ENCODE data around the gene GLI1. TPM values are rescaled to one million over a fixed set of nuclear protein-coding genes. Genes with fewer than 3 reads are reported as not detected.

GLI1 gene
- total and polyA plus RNA-seq, 4 donors, result 2.6 to 9.2 (median 7.0) TPM

DNA sequence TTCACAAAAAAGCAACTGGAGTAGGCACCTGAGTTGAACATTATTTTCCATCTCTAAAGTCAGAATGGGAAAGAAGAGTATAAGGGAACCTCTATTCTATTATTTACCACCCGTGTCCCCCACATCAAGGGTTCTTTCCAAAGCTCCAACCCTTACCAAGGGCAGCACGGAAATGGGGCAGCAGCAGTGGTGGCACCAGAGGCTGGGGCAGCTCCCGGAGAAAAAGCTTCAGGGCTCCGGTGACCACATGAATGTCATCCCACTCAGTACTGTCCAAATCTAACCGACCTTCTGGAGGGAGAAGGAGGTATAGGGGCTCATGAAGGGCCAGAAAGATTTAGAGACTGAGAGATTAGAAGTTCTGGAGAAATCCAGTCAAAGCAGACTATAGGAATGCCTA is 14.3 kb downstream of the GLI1 start:
- no peaks in the 10 kb centered on the region for H3K9me3 ChIP-seq (ENCODE audit: control insufficient read depth, insufficient read depth, low read length)
- H3K4me3 ChIP-seq (ENCODE audit: low read depth, low read length), result no peak overlapping the region
- no peak overlapping the region for H3K27ac ChIP-seq (ENCODE audit: low read depth, low read length)
- peaks cover 7% of the 10 kb centered on the region for H3K36me3 ChIP-seq (ENCODE audit: control insufficient read depth, insufficient read depth, low read length)
- no CpG with 5 or more reads among the region's 5 CpGs for WGBS (ENCODE audit: insufficient coverage)
- peaks cover 63% of the 10 kb centered on the region for H3K27me3 ChIP-seq (ENCODE audit: control insufficient read depth, insufficient read depth, low read length)
- no peak for DNase-seq (ENCODE audit: low read depth in 4 of 6, low spot score in 6 of 6)
- H3K4me1 ChIP-seq (ENCODE audit: control insufficient read depth, insufficient read depth, low read length), result peaks cover 21% of the 10 kb centered on the region

DNA sequence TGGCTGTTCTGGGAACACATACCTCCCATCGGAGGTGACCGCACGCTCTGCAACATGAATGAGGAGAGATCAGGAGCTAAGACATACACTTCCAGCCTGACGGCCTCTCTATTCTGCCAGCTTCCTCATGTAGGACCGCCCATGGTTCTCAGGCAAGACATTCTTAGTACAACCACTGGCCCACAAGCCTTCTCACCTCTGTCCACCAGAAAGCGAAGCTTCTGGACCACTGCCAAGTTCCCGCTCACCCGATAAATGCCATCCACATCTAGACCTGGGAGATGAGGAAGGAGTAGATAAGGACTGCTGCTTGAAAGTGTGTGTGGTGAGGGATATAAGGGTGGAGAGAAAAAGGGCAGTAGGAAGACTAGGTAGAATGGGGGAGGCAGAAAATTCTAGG is 14.8 kb downstream of the GLI1 start:
- DNase-seq (ENCODE audit: low read depth in 4 of 6, low spot score in 6 of 6), result no peak
- WGBS (ENCODE audit: insufficient coverage), result 85% methylated on average over 5 of the region's 8 CpGs
- peaks cover 7% of the 10 kb centered on the region for H3K36me3 ChIP-seq (ENCODE audit: control insufficient read depth, insufficient read depth, low read length)
- H3K4me3 ChIP-seq (ENCODE audit: low read depth, low read length), result no peak overlapping the region
- peaks cover 67% of the 10 kb centered on the region for H3K27me3 ChIP-seq (ENCODE audit: control insufficient read depth, insufficient read depth, low read length)
- no peak overlapping the region for H3K27ac ChIP-seq (ENCODE audit: low read depth, low read length)
- H3K9me3 ChIP-seq (ENCODE audit: control insufficient read depth, insufficient read depth, low read length), result no peaks in the 10 kb centered on the region
- H3K4me1 ChIP-seq (ENCODE audit: control insufficient read depth, insufficient read depth, low read length), result peaks cover 21% of the 10 kb centered on the region

DNA sequence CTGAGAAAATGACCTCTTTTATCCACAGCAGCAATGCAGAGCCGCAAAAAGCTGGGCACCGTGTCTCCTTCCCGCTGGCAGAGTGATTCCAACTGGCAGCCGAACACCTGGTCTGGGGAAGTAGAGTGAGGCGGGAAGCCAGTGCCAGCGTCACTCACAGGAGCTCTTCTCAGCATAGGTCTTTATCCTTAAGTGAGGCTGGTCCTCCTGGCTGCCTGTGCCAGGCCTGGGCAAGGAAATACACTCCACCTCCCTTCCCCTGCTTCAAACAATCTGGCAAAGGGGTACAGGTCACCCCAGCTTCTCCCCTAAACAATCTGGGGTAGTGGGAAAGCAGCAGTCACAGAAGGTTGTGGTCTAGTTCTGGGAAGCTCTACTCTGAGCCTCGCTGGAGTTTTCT is 15.3 kb downstream of the GLI1 start:
- no peaks in the 10 kb centered on the region for H3K9me3 ChIP-seq (ENCODE audit: control insufficient read depth, insufficient read depth, low read length)
- peaks cover 21% of the 10 kb centered on the region for H3K4me1 ChIP-seq (ENCODE audit: control insufficient read depth, insufficient read depth, low read length)
- no peak overlapping the region for H3K4me3 ChIP-seq (ENCODE audit: low read depth, low read length)
- peaks cover 71% of the 10 kb centered on the region for H3K27me3 ChIP-seq (ENCODE audit: control insufficient read depth, insufficient read depth, low read length)
- H3K27ac ChIP-seq (ENCODE audit: low read depth, low read length), result no peak overlapping the region
- H3K36me3 ChIP-seq (ENCODE audit: control insufficient read depth, insufficient read depth, low read length), result peaks cover 7% of the 10 kb centered on the region
- WGBS (ENCODE audit: insufficient coverage), result 43% methylated on average over 6 of the region's 7 CpGs
- DNase-seq (ENCODE audit: low read depth in 4 of 6, low spot score in 6 of 6), result no peak

DNA sequence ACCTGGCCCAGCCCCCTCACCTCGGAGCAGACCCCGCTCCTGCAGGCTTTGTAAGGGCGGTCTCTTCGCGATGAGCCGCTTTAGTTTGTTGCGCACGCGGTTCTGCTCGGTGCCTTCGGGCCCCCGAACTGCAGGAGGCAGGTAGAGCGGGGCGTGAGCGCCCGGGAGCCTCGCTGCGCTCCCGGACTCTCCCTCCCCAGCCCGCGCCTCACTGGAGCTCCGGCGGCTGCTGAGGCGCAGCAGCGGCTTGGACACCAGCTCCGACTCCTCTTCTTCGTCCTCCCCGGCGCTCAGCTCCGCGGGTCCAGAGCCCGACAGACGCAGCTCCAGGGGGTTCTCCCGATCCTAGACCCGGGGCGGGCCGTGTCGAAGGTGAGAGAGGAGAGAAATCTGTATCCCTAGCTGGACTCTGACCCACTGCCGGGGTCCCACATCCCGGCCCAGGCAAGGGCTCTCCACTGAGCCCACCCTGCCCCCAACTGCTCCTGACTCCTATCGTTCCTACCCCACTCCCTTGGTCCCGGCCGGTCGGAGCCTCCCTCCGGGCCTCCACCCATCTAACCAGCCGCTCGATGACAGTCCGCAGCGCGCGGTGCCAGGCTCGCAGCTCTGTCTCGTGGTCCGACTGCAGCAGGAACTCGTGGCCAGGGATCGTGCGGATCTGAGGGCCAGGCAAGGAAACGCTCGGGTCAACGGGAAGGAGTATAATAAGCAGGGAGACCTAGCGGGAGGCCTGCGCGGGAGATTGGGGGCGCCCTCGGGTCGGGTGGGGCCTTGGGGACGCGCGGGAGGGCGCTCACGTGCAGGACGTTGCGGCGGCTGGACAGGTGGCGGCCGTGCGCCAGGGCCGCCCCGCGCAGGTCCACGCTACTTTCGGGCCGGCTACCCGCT is 15.9 kb downstream of the GLI1 start:
- WGBS (ENCODE audit: insufficient coverage), result 1% methylated on average over 83 of the region's 84 CpGs
- Histone ChIP-seq H3K4me1 (ENCODE audit: control insufficient read depth, insufficient read depth, low read length) (peaks cover 21% of the 10 kb centered on the region), H3K27ac (ENCODE audit: low read depth, low read length) (no peak overlapping the region), H3K27me3 (ENCODE audit: control insufficient read depth, insufficient read depth, low read length) (peaks cover 76% of the 10 kb centered on the region), H3K36me3 (ENCODE audit: control insufficient read depth, insufficient read depth, low read length) (peaks cover 3% of the 10 kb centered on the region), H3K4me3 (ENCODE audit: low read depth, low read length) (peak overlapping the region; percentile 21), H3K9me3 (ENCODE audit: control insufficient read depth, insufficient read depth, low read length) (no peaks in the 10 kb centered on the region)
- DNase-seq (ENCODE audit: low read depth in 4 of 6, low spot score in 6 of 6), result peak in 2 of 6 donors; percentile 24 to 36

DNA sequence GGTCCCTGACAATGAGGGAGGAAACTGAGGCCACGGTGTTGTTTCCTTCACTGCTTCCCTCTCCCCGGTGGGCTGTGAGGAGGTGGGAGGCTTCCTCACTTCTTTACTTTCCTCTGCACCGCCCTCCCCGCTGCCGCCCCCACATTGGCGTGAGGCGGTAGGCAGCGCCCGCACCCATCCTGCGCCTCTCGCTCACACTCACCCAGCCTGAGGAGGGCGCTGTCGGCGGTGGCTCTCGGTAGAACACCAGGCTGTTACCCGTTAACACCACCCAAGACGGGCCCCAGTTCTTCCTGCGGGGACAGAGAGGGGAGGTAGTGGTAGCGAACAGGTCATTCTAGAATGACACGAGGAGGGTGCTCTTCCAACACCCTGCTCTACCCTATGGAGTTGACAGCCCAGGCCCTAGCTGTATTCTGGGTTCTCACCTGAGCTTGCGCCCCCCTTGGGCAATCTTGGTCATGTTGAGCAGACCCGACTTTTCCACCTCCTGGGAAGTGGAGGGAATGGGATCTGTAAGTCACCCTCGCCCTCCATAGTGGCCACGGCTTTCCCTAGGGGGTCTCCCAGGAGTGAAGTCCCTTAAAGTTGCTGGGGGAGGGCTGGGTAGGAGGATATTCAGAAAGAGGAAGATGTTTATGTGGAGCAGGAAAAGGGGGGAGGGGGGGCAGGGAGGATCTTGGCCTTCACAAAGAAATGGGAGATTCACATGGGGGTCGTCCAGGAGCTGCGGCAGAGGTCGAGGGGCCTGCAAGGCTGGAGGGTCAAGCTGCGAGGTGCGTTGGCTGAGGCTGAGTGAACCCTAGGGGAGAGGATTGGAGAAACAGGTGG is 16.8 kb downstream of the GLI1 start:
- Histone ChIP-seq H3K4me1 (ENCODE audit: control insufficient read depth, insufficient read depth, low read length) (peaks cover 21% of the 10 kb centered on the region), H3K4me3 (ENCODE audit: low read depth, low read length) (no peak overlapping the region), H3K27me3 (ENCODE audit: control insufficient read depth, insufficient read depth, low read length) (peaks cover 76% of the 10 kb centered on the region), H3K9me3 (ENCODE audit: control insufficient read depth, insufficient read depth, low read length) (no peaks in the 10 kb centered on the region), H3K36me3 (ENCODE audit: control insufficient read depth, insufficient read depth, low read length) (no peaks in the 10 kb centered on the region), H3K27ac (ENCODE audit: low read depth, low read length) (no peak overlapping the region)
- DNase-seq (ENCODE audit: low read depth in 4 of 6, low spot score in 6 of 6), result no peak
- 38% methylated on average over 11 of the region's 29 CpGs for WGBS (ENCODE audit: insufficient coverage)

DNA sequence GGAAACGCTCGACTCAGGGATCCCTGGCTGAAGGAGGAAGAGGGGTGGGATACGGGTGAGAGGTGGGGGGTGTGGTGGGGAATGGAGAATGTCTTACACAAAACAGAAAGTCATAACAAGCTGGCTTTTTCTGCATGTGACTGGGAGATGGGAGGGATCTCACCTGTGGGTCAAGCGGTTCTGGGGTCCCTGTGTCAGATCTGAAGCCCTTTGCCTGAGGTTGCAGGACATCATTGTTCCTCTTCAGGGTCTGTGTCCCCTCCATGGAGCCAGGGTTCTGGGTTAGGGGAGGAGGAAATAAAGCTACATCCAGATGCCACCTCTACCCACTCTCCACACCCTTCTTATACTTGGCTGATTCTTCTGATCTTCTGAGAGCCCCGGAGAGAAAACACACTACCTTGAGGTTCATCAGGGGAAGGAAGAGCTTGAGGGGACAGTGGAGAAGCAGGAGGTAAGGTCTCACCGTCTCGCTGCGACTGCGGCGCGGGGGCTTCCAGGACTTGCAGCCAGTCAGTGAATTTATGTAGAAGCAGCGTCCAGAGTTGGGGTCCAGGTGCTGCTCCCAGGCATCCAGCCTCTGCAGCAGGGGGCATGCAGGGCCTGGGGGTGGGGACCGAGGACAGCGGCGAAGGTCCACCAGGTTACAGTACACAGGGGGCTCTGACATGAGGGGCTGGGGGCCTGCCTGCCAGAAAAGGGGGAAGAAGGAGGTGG is 17.6 kb downstream of the GLI1 start:
- no peak overlapping the region for H3K27ac ChIP-seq (ENCODE audit: low read depth, low read length)
- peaks cover 72% of the 10 kb centered on the region for H3K27me3 ChIP-seq (ENCODE audit: control insufficient read depth, insufficient read depth, low read length)
- H3K4me1 ChIP-seq (ENCODE audit: control insufficient read depth, insufficient read depth, low read length), result peaks cover 21% of the 10 kb centered on the region
- no peaks in the 10 kb centered on the region for H3K9me3 ChIP-seq (ENCODE audit: control insufficient read depth, insufficient read depth, low read length)
- no peak overlapping the region for H3K4me3 ChIP-seq (ENCODE audit: low read depth, low read length)
- no peaks in the 10 kb centered on the region for H3K36me3 ChIP-seq (ENCODE audit: control insufficient read depth, insufficient read depth, low read length)
- DNase-seq (ENCODE audit: low read depth in 4 of 6, low spot score in 6 of 6), result no peak
- WGBS (ENCODE audit: insufficient coverage), result 76% methylated on average over 15 of the region's 15 CpGs

DNA sequence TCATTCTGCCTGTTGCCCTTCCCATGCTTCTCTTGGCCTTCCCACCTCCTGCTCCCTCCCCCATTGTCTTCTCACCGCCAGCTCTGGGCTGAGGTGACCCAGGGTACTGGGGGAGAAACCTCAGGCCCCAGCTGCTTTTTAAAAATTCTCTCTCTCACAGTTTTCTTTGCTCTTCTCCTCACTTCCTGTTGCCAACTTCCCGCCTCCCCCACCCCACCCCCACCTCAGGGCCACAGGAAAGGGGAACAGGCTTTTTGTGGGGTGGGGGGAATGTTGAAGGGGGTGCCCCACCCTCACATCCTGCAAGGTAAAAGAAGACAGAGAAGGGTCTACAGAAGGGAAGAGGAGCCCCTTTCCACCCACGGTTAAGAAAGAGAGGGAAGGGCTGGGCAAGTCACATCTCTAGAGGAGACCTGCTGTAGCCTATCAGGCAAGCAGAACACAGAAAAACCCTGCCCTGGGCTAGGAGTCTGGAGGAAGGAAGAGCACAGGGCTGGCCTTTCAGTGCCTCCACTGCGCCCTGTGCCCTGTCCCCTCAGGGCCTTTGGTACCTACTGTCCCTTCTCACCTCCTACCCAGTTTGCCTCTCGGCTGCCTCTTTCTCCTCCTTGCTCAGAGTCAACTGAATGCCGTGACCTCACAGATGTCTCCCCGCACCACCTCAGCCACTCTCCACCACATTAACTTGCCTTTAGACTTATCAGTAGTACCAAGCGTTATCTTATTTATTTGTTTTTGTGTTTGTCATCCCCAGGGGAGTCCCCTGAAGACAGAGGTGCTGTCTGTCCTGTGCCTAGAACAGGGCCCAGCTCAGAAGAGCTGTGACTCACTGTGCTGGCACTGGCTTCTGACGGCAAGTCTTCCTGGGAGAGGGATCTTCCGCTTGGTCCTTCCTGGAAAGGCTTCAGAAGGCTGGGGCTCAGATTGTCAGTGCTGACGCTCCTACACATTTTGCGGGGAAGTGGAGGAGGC is 18.4 kb downstream of the GLI1 start:
- Histone ChIP-seq H3K27ac (ENCODE audit: low read depth, low read length) (no peak overlapping the region), H3K4me3 (ENCODE audit: low read depth, low read length) (no peak overlapping the region)
- 69% methylated on average over 9 of the region's 12 CpGs for WGBS (ENCODE audit: insufficient coverage)

DNA sequence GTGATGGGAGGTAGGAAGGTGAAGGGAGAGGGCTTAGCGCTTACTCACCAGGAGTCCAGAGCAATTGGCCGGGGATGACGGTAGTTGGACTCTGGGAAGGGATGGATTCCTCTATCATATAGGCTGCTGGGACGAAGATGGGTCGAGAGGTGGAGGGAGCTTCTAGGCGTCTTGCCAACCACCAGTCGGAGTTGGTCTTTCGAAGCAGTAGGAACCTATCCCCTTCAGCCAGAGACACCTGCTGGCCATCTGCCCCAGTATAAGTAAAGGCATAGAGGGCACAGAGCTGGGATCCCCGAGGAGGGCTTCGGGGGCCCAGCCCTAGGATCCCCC is 19.4 kb downstream of the GLI1 start:
- Histone ChIP-seq H3K36me3 (ENCODE audit: control insufficient read depth, insufficient read depth, low read length) (no peaks in the 10 kb centered on the region), H3K27me3 (ENCODE audit: control insufficient read depth, insufficient read depth, low read length) (peaks cover 60% of the 10 kb centered on the region), H3K9me3 (ENCODE audit: control insufficient read depth, insufficient read depth, low read length) (no peaks in the 10 kb centered on the region), H3K4me1 (ENCODE audit: control insufficient read depth, insufficient read depth, low read length) (peaks cover 21% of the 10 kb centered on the region), H3K4me3 (ENCODE audit: low read depth, low read length) (no peak overlapping the region), H3K27ac (ENCODE audit: low read depth, low read length) (no peak overlapping the region)
- DNase-seq (ENCODE audit: low read depth in 4 of 6, low spot score in 6 of 6), result no peak
- 83% methylated on average over 8 of the region's 10 CpGs for WGBS (ENCODE audit: insufficient coverage)

More for the DNA sequence above, 18.4 kb downstream of the GLI1 start:
- Histone ChIP-seq H3K9me3 (ENCODE audit: control insufficient read depth, insufficient read depth, low read length) (no peaks in the 10 kb centered on the region), H3K27me3 (ENCODE audit: control insufficient read depth, insufficient read depth, low read length) (peaks cover 67% of the 10 kb centered on the region), H3K4me1 (ENCODE audit: control insufficient read depth, insufficient read depth, low read length) (peaks cover 21% of the 10 kb centered on the region), H3K36me3 (ENCODE audit: control insufficient read depth, insufficient read depth, low read length) (no peaks in the 10 kb centered on the region)
- no peak for DNase-seq (ENCODE audit: low read depth in 4 of 6, low spot score in 6 of 6)
